ENCODE results near the gene HMCN2.

GRCh38 chr9:130337784-130338380 lies 72.3 kb downstream of the HMCN2 start:
- no peak for TF ChIP-seq FOXP4 (CRISPR knock-in tag; IDR thresholded peaks at IDR 0.05)
- no peak for TF ChIP-seq CTCF (IDR thresholded peaks at IDR 0.05)
- TF ChIP-seq, protein P1, sequence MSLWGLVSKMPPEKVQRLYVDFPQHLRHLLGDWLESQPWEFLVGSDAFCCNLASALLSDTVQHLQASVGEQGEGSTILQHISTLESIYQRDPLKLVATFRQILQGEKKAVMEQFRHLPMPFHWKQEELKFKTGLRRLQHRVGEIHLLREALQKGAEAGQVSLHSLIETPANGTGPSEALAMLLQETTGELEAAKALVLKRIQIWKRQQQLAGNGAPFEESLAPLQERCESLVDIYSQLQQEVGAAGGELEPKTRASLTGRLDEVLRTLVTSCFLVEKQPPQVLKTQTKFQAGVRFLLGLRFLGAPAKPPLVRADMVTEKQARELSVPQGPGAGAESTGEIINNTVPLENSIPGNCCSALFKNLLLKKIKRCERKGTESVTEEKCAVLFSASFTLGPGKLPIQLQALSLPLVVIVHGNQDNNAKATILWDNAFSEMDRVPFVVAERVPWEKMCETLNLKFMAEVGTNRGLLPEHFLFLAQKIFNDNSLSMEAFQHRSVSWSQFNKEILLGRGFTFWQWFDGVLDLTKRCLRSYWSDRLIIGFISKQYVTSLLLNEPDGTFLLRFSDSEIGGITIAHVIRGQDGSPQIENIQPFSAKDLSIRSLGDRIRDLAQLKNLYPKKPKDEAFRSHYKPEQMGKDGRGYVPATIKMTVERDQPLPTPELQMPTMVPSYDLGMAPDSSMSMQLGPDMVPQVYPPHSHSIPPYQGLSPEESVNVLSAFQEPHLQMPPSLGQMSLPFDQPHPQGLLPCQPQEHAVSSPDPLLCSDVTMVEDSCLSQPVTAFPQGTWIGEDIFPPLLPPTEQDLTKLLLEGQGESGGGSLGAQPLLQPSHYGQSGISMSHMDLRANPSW (CRISPR knock-in tag; conservative IDR thresholded peaks at IDR 0.05; ENCODE audit: low read depth), result no peak
- no peak for TF ChIP-seq USF1 (CRISPR knock-in tag; IDR thresholded peaks at IDR 0.05)
- TF ChIP-seq USF2 (CRISPR knock-in tag; IDR thresholded peaks at IDR 0.05), result no peak
- no peak for TF ChIP-seq AFF4 (CRISPR knock-in tag; IDR thresholded peaks at IDR 0.05; ENCODE audit: borderline replicate concordance)
- no peak for TF ChIP-seq CBFB (CRISPR knock-in tag; IDR thresholded peaks at IDR 0.05; ENCODE audit: low read depth)

All from WTC11 (cell line).